MM.1S (cell line): ENCODE measurements around the gene SLC25A25.

Source experiments
- EZH2 ChIP-seq: fragments of 300-600 bp; sonication (generic); optimal IDR thresholded peaks from 2 replicates; pipeline ENCODE3; 2017; ENCODE audit warnings: low read depth, mild to moderate bottlenecking, antibody characterized with exemption, low read length, mixed read lengths
- EZH2phosphoT487 ChIP-seq: fragments of 300-600 bp; sonication (generic); IDR thresholded peaks from 2 replicates; pipeline ENCODE4 v1.6.1; 2018; ENCODE audit warnings: antibody characterized with exemption, low read length
- TF ChIP-seq, protein P1 (sequence below): fragments of 300-600 bp; sonication (generic); IDR thresholded peaks from 2 replicates; pipeline ENCODE4 v1.5.1; 2016; ENCODE audit warnings: antibody characterized with exemption, low read length, mixed read lengths

DNA sequence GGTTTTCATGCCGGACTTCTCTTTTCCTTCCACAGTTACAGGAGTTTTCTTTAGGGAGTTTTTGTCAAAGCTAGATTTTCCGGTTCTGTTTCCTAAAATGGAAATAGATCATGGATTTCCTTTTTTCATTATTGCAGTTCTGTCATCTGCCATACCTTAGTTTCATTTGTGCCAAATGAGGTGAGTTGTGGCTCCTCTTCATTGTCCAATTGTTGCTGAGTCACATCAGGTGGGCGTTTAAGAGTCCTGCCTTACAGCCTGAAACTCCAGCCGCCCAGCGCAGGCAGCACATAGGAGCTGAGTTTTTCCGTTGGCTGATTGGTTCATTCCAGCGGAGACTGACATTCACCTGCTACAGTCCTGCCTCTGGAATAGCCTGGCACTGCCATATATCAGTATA is 14.1 kb downstream of the SLC25A25 start:
- no peak for TF ChIP-seq EZH2
- TF ChIP-seq, protein P1, sequence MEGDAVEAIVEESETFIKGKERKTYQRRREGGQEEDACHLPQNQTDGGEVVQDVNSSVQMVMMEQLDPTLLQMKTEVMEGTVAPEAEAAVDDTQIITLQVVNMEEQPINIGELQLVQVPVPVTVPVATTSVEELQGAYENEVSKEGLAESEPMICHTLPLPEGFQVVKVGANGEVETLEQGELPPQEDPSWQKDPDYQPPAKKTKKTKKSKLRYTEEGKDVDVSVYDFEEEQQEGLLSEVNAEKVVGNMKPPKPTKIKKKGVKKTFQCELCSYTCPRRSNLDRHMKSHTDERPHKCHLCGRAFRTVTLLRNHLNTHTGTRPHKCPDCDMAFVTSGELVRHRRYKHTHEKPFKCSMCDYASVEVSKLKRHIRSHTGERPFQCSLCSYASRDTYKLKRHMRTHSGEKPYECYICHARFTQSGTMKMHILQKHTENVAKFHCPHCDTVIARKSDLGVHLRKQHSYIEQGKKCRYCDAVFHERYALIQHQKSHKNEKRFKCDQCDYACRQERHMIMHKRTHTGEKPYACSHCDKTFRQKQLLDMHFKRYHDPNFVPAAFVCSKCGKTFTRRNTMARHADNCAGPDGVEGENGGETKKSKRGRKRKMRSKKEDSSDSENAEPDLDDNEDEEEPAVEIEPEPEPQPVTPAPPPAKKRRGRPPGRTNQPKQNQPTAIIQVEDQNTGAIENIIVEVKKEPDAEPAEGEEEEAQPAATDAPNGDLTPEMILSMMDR = no peak
- no peak for TF ChIP-seq EZH2phosphoT487
